HG03575 (cell line): ENCODE data around the gene ANO1.

Experiments
- ATAC-seq: cut with Tn5 transposase; IDR thresholded peaks from one replicate; pipeline ENCODE4 v1.9.1; 2021; ENCODE audit not compliant: unreplicated experiment, insufficient number of reproducible peaks, low FRiP score; ENCODE audit errors: extremely low read depth

The ANO1 gene

DNA sequence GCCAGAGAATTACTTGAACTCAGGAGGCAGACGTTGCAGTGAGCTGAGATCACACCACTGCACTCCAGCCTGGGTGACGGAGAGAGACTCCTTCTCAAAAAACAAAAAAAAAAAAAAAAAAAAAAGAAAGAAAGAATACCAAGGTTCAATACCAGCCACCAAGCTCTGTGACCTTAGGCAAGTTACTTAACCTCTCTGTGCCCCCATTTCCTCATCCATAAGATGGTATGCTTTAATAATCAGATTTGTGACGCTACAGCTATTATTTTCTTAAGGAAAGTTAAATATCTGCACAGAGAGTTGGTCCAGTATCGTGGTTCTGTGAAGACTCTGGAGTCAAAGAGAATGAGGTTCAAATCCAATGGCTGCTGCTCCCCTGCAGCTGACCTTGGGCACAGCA lies 67.7 kb downstream of the ANO1 start:
- ATAC-seq: no peak

DNA sequence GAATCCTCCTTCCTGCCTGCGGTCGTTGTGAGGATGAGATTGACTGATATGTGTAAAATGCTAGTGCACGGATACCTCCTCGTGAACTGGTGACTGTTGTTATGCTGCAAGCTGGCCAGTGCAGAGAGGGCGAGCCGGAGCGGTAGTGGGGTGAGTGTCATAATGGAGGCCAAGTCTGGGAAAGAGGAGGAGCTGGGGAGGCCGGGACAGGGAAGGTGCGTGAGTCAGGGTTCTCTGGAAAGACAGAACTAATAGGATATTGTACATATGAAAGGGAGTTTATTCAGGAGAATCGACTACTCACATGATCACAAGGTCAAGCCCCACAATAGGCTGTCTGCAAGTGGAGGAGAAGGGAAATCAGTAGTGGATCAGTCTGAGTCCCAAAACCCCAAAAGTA lies 68.2 kb downstream of the ANO1 start:
- ATAC-seq: no peak

GRCh38 chr11:70146895-70147520 lies 68.9 kb downstream of the ANO1 start:
- ATAC-seq: no peak

DNA sequence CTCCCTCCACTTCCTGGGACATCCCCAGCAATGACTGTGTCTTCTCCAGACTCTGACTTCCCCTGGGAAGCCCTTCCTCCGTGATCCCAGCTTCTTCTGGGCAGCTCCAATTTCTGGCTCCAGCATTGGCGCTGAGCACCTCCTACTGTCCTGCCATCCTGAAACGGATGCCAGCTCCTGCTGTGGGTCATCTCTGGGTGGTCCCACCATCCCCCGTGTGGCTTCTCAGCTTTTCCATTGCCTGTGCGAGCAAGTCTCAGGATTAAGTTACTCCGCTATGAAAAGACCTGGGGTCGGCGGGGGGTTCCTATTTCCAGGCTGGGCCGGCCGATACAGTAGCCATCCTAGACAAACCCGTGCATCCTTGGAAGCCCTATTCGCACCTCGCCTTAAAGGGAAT lies 69.6 kb downstream of the ANO1 start:
- no peak for ATAC-seq

- no peak for ATAC-seq
Observed at GRCh38 chr11:70151671-70152070, 73.6 kb downstream of the ANO1 start.

GRCh38 chr11:70153133-70153727 lies 75.1 kb downstream of the ANO1 start:
- no peak for ATAC-seq

DNA sequence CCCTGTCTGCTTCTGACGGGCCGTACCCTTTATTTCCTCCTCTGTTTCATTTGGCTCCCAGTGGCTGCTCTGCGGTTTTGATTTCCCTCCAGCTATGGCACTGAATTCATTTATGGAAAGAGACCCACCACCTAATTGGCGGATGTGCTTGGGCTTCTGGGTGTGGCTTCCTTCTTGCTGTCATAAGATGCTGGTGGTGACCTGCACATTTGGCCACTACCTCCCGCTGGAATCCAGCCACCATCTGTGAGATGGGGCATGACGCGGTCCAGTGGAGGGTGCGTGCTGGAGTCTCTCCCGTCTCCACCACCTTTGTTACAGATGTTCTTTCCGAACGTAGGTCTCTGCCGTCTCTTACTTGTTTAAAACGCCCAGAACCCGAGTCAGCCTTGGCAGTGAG lies 77.3 kb downstream of the ANO1 start:
- no peak for ATAC-seq

- ATAC-seq: no peak
Observed at GRCh38 chr11:70156291-70157037, 78.3 kb downstream of the ANO1 start.

DNA sequence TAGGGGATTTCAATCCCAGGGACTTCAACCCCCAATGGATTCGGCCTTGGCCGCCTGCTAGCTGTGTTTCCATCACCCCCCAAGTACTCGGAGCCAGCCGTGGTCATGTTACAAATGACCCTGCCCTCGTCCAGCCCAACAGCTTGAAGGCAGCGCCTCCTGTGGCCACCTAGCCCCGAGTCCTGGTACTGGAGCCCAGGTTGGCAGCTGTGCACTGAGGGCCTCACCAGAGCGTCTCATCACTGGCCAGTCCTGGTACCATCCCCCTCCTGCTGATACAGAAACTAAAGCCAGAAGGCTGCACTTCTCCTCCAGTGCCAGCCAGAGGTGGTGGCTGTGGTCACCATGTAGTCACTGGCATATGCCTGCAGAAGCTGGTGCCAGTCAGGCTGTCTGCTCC lies 80.1 kb downstream of the ANO1 start:
- ATAC-seq: no peak

DNA sequence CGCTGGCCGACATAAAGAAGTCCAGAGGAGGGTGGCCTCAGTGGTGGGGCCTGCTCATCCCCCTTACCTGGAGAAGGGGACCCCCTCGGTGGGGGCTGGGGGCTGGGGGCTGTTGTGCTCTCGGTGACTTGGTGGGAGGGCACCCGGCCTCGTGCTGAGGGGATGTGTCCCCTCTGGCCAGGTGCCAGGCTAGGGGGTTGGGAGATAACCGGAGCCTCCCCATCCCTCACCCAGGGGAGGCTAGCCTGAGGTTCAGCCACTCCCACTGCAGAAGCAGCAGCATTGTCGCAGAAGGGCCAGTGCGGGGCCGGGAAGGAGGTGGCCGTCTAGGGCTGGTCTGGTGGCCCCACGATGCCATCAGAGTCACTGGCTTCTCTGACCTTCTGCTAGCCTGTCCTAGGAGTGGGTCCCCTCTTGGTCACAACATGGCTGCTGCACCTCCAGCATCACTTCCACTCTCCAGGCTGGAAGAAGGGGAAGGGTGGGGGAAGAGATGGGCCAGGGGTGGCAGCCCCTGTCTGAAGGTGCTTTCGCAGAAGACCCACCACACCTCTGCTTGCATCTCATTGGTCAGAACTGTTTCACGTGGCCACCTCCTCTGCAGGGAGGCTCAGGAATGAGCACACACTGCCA lies 80.8 kb downstream of the ANO1 start:
- no peak for ATAC-seq

GRCh38 chr11:70159627-70160570 lies 81.8 kb downstream of the ANO1 start:
- no peak for ATAC-seq

GRCh38 chr11:70161043-70161625 lies 83.0 kb downstream of the ANO1 start:
- ATAC-seq: no peak

GRCh38 chr11:70164705-70165104 lies 86.6 kb downstream of the ANO1 start:
- ATAC-seq: no peak

GRCh38 chr11:70167120-70167519 lies 89.0 kb downstream of the ANO1 start:
- ATAC-seq: no peak

DNA sequence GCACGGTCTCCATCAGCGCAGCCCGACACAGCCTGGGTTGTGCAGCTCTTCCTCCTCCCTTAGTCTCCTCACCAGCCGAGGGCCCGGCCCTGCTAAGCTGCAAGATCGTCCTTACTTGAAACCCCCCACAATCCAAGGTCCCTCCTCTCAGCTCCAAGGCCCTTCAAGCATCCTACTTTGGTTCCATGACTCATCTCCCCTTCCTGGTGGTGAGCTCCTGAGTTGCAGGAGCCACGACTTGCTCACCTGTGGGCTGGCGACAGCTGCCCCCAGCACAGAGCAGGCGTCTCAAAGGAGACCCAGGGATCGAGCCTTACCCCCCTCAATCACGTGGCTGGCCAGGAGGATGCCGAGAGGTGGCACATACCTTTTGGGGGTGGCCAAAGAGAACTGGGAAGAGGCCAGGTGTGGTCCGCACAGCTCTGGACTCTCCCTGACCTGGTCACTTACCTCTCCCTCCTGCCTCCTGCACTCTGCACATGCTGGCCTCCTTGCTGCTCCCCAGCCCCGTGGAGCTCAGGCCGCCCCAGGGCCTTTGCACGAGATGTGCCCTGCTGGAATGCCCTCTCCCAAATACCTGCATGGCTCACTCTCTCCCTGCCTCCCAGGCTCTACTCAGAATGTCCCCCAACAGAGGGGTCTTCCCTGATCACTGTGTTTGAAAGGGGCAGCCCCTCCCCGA lies 89.7 kb downstream of the ANO1 start:
- ATAC-seq: no peak

GRCh38 chr11:70168405-70168754 lies 90.3 kb downstream of the ANO1 start:
- ATAC-seq: no peak

DNA sequence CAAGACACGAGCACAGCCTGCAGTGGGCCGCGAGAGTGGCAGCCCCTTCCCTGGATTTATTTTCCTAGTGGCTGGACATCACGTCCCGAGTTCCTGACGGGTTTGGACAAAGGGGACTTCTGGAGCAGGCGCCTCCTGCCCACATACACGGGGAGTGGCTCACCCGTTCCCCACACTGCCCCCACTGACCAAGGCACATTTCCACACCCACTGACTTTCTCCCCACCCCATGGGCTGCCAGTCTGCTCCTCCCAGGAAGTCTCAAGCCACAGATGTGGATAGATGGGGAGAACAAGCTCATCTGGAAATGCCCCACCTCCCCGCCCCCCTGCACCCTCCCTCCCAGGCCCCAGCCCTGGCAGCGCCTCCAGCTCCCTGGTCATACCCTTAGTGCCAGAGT lies 91.0 kb downstream of the ANO1 start:
- no peak for ATAC-seq

DNA sequence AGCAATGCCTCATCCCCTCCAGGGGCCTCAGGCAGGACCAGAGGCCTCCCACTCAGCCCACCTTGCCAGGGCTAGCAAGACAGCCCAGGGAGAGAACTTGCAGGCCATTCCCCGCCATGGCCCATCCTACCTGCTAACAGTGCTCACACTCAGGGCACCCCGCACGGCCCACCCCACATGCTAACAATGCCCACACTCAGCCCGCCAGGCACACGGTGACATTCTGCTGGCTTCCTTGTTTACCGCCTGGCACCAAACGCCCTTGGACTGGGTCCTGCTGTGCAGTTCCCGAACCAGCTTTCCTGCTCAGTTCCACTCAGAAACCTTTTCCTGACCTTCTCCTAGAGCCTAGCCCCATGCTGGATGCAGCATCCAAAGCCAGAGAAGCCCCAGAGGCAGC lies 91.5 kb downstream of the ANO1 start:
- no peak for ATAC-seq
